Gastroesophageal sphincter (tissue), 4 donors: ENCODE results near the gene SATB1. TPM values are rescaled to one million over a fixed set of nuclear protein-coding genes. Genes with fewer than 3 reads are reported as not detected.

Experiments
- ATAC-seq: fragments of 150-250 bp; one replicate; pipeline ENCODE4 v1.9.1; 2016; ENCODE audit warnings: mild to moderate bottlenecking, moderate library complexity
- H3K27ac ChIP-seq, 4 donors: fragments of 200-600 bp; sonication (generic) in 3 of 4; 1 replicate in 3 of 4; 2 replicates in 1 of 4; pipeline ENCODE4 v1.5.1; 2016 to 2019
- H3K27me3 ChIP-seq: fragments of 200-600 bp; sonication (generic); one replicate; pipeline ENCODE4 v1.5.1; 2019
- H3K36me3 ChIP-seq, 2 donors: fragments of 200-600 bp; sonication (generic); one replicate each; pipeline ENCODE4 v1.5.1; 2019; ENCODE audit warnings: control low read depth in 1 of 2
- H3K4me1 ChIP-seq, 3 donors: fragments of 200-600 bp; sonication (generic); 1 replicate in 2 of 3; 2 replicates in 1 of 3; pipeline ENCODE4 v1.5.1; 2016 to 2019; ENCODE audit warnings: control low read depth in 2 of 3
- H3K4me3 ChIP-seq, 2 donors: fragments of 200-600 bp; sonication (generic); one replicate each; pipeline ENCODE4 v1.5.1; 2019; ENCODE audit warnings: mild to moderate bottlenecking in 1 of 2, moderate library complexity in 1 of 2
- H3K9me3 ChIP-seq, 3 donors: fragments of 200-600 bp; sonication (generic); one replicate each; pipeline ENCODE4 v1.5.1; 2017 to 2019; ENCODE audit warnings: control low read depth in 2 of 3
- EP300 ChIP-seq: sonication (generic); formaldehyde crosslinking; IDR thresholded peaks from one replicate; pipeline ENCODE4 v1.6.1; 2017; ENCODE audit warnings: antibody characterized with exemption, mild to moderate bottlenecking
- POLR2A ChIP-seq, 2 donors: fragments of 450-650 bp; IDR thresholded peaks; one replicate each; pipeline ENCODE4 v1.6.1; 2017; ENCODE audit warnings: antibody characterized with exemption in 2 of 2, mild to moderate bottlenecking in 2 of 2, moderate library complexity in 1 of 2
- POLR2AphosphoS5 ChIP-seq: sonication (generic); formaldehyde crosslinking; IDR thresholded peaks from one replicate; pipeline ENCODE4 v1.6.1; 2017; ENCODE audit warnings: antibody characterized with exemption
- WGBS, 2 donors: methylation state at CpG; one replicate each; pipeline ENCODE4 v1.1.5; 2018; ENCODE audit warnings: low coverage in 1 of 2; 5-methylcytosine and 5-hydroxymethylcytosine counted together
- total RNA-seq, 4 donors: library from RNA; depleted of rRNA; stranded (reverse); fragments of >200 nt; gene quantifications; one replicate each; pipeline ENCODE4 v1.1.0, GENCODE V29; 2016
- TF ChIP-seq, protein P1 (sequence below), 4 experiments: fragments of 200-600 bp in 2 of 4; fragments of 450-650 bp in 2 of 4; sonication (generic) in 1 of 4; IDR thresholded peaks; one replicate each; pipeline ENCODE4 v1.5.1; 2017 to 2019; ENCODE audit warnings: antibody characterized with exemption in 4 of 4, mild to moderate bottlenecking in 2 of 4, moderate library complexity in 2 of 4

Gene SATB1
- total RNA-seq, 4 donors from 2014 or later: 41.5 to 61.2 (median 48.7) TPM

DNA sequence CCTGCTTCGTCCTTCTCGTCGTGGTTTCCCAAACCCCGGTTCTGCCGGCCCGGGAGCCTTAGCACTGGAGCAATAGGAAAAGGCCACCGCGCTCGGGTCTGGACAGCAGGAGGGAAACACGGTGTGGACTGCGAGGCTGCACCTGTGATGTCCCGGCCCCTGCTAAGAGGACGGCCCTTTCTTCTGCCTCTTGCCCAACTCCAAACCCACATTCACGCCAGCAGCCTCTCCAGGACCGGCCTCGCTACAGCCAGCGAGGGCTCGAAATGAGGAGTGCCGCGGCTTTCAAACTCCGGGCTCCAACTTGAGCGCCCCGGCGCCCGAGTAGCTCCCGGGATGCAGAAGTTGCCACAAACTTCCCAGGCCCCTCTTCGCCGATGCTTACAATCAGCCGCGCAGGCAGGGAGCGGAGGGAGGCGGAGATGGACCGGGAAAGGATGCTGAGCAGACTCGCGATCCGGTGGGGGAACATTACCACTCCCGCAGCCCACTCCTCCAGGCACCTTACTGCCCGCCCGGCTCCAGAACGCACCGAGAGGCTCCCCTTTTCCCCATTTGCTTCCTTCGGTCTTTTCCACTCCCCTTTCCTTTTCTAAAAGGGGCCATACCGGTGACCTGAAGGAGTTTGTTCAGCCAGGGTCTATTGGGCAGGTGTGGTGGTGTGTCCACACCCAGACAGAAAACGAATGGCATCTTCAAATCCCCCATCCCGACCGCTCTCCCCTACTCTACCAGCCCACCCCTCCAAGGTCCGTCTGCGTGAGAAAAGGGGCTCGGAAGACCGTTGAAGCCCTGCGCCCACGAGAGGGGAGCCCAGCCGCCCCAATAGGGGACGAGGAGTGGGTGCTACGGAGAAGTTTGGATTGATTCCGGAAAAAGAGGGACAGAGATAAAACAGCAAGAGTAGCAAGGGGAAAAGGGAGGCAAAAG lies 18.8 kb upstream of the SATB1 start:
- H3K4me3 ChIP-seq: peak overlapping the region; percentile 43 to 68
- ATAC-seq: no peak
- WGBS, 2 donors: 0% methylated on average over 2 to 14 of the region's 56 CpGs
- no peaks in the 10 kb centered on the region for H3K9me3 ChIP-seq
- H3K4me1 ChIP-seq: peaks cover 3 to 32% (median 17%) of the 10 kb centered on the region in 3 donors
- H3K27me3 ChIP-seq: peaks cover 17% of the 10 kb centered on the region
- peak overlapping the region in 3 of 4 donors; percentile 72 to 82 (median 77) for H3K27ac ChIP-seq
- TF ChIP-seq EP300 (no peak), POLR2A (IDR thresholded peaks at IDR 0.05) (no peak), POLR2AphosphoS5 (no peak)
- TF ChIP-seq, protein P1, sequence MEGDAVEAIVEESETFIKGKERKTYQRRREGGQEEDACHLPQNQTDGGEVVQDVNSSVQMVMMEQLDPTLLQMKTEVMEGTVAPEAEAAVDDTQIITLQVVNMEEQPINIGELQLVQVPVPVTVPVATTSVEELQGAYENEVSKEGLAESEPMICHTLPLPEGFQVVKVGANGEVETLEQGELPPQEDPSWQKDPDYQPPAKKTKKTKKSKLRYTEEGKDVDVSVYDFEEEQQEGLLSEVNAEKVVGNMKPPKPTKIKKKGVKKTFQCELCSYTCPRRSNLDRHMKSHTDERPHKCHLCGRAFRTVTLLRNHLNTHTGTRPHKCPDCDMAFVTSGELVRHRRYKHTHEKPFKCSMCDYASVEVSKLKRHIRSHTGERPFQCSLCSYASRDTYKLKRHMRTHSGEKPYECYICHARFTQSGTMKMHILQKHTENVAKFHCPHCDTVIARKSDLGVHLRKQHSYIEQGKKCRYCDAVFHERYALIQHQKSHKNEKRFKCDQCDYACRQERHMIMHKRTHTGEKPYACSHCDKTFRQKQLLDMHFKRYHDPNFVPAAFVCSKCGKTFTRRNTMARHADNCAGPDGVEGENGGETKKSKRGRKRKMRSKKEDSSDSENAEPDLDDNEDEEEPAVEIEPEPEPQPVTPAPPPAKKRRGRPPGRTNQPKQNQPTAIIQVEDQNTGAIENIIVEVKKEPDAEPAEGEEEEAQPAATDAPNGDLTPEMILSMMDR (IDR thresholded peaks at IDR 0.05): no peak
- no peaks in the 10 kb centered on the region for H3K36me3 ChIP-seq

DNA sequence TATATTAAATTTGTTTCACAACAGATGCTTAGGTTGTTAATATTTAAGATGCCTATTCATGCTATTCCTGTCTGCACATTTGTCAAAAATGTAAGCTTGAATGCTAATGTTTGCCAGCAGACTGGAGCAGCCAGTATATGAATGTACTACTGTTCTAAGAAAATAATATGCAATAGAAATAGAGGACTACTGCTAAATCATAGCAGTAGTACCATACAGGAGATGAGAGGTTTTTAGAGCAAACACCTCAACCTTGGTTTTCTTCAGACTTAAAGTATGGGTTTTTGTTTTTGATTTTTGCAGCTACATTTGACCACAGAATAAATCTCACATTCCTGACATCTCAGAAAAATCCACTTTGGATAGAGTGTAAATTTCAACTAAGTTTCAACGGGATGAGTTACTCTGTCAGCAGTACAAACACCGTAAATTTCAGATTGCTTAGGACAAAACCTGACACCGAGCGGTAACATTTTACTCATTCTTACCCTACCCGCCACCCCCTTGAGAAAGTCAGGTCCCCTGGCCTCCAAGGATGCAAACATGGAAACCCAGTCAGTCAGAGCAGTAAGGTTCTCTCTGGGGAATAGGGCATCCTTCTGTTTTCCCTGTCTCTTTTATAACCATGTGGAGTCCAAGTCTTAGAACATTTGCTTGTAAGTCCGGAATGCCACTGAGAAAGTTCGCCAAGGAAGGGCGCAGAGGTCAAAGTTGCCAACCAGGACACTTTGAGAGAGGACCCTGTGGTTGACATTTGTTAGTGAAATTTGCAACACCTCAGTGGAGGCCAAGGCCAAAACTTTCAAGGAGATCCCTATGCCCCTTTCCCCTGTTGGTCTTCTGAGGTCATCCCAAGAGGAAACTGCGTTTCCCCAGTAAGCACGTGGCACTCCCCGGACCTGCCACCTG lies 17.9 kb upstream of the SATB1 start:
- peak overlapping the region; percentile 43 to 68 for H3K4me3 ChIP-seq
- H3K4me1 ChIP-seq: peaks cover 3 to 32% (median 17%) of the 10 kb centered on the region in 3 donors
- peaks cover 17% of the 10 kb centered on the region for H3K27me3 ChIP-seq
- no peak for ATAC-seq
- WGBS, 2 donors: 45 to 58% methylated on average over 4 of the region's 11 CpGs
- H3K36me3 ChIP-seq: no peaks in the 10 kb centered on the region
- H3K9me3 ChIP-seq: no peaks in the 10 kb centered on the region
- no peak for TF ChIP-seq POLR2AphosphoS5
- TF ChIP-seq EP300: no peak
- no peak for TF ChIP-seq POLR2A (IDR thresholded peaks at IDR 0.05)
- TF ChIP-seq, protein P1 (IDR thresholded peaks at IDR 0.05): no peak
- no peak overlapping the region for H3K27ac ChIP-seq

DNA sequence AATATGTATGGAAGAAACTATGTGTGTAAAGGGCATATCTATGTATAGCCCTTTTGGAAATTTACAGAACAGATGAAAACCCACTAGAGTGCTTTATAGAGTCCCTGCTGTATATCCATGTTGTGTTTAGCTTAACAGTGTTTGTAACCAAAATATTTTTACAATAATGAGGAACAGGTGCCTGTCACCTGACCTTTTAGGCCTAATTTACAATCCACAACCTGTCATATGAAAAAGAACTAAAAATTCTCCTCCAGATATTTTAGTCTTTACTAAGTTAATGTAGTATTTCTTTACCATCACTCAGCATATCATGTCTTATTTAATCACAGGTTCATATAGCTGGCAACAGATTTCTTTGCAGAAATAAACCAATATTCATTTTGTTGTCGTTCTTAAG lies 16.4 kb upstream of the SATB1 start:
- Histone ChIP-seq H3K27ac (no peak overlapping the region), H3K27me3 (peaks cover 17% of the 10 kb centered on the region), H3K36me3 (no peaks in the 10 kb centered on the region), H3K4me1 (peaks cover 3 to 30% (median 17%) of the 10 kb centered on the region in 3 donors), H3K9me3 (no peaks in the 10 kb centered on the region), H3K4me3 (no peak overlapping the region)
- TF ChIP-seq POLR2AphosphoS5: no peak
- WGBS, 2 donors: 78 to 84% methylated on average over 1 of the region's 1 CpG
- no peak for ATAC-seq

DNA sequence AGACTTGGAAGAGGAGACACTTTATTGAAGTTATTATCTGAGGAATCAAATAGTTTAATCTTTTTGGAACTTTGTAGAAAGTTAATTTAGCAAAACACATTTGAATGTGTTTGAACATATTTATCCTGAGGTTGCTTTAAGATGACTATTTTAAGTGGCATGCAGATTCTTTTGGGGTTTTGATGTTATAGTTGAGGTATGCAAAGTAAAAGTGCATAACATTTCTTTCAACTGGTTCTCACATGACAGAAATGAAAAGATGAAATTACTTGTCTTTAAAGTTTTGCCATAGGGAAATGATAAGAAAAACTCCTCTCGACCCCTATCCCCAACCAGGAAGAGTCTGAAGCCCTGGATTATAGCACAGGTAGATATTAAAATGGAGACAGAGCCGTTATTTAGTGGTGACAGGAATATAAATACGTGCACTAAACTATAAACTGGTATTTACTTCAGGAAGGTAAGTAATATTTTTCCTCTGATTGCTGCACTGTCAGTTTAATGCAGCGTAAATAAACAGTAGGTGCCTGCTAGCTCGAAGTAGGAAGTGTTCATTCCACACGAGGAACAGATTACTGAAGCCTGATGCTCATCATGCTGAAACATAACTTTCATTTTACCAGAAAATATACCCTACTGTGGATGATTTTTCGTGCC lies 15.1 kb upstream of the SATB1 start:
- WGBS, 2 donors: 46 to 49% methylated on average over 7 of the region's 7 CpGs
- TF ChIP-seq, protein P1 (IDR thresholded peaks at IDR 0.05): no peak
- TF ChIP-seq EP300 (no peak), POLR2A (IDR thresholded peaks at IDR 0.05) (no peak), POLR2AphosphoS5 (no peak)
- Histone ChIP-seq H3K36me3 (no peaks in the 10 kb centered on the region), H3K27me3 (peaks cover 14% of the 10 kb centered on the region), H3K4me3 (no peak overlapping the region), H3K27ac (no peak overlapping the region), H3K9me3 (no peaks in the 10 kb centered on the region), H3K4me1 (peaks cover 0 to 16% (median 8%) of the 10 kb centered on the region in 3 donors)
- no peak for ATAC-seq

DNA sequence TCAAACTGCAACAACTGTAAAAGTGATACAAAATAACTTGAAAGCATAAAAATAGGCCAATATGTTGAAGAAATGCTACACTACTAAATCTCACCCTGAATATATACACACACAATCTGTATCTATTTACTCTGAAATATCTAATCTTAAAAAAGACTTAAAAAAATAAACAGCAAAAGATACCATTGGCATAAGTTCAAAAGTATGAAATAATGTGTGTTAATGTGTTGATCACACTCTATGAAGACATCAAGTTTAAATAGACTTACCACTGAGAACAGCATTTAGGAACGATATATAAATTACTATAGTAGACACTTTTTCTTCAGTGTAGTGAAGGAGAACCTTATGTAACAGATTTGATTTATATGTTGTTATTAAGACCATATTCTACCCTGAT lies 14.1 kb upstream of the SATB1 start:
- H3K27ac ChIP-seq: no peak overlapping the region
- no peaks in the 10 kb centered on the region for H3K9me3 ChIP-seq
- H3K36me3 ChIP-seq: no peaks in the 10 kb centered on the region
- no peak overlapping the region for H3K4me3 ChIP-seq
- peaks cover 13% of the 10 kb centered on the region for H3K27me3 ChIP-seq
- ATAC-seq: no peak
- peaks cover 0 to 13% (median 7%) of the 10 kb centered on the region in 3 donors for H3K4me1 ChIP-seq
- TF ChIP-seq POLR2AphosphoS5 (no peak), EP300 (no peak), POLR2A (IDR thresholded peaks at IDR 0.05) (no peak)
- TF ChIP-seq, protein P1 (IDR thresholded peaks at IDR 0.05): no peak
- 77 to 78% methylated on average over 1 of the region's 1 CpG for WGBS, 2 donors
